Osteoblast (primary cell): ENCODE data around the gene ARMH4. TPM values are rescaled to one million over a fixed set of nuclear protein-coding genes. Genes with fewer than 3 reads are reported as not detected.

ENCODE experiments used
- DNase-seq: peaks from one replicate; pipeline ENCODE4 v3.0.0; 2011; ENCODE audit warnings: low spot score, mixed read lengths; ENCODE audit not compliant: insufficient read length; ENCODE audit errors: missing footprints
- H2AFZ ChIP-seq: 2 replicates; pipeline ENCODE4 v1.6.0; 2011; ENCODE audit warnings: mild to moderate bottlenecking, low read length
- H3K27ac ChIP-seq: 2 replicates; pipeline ENCODE4 v1.5.1; 2011; ENCODE audit warnings: mild to moderate bottlenecking, low read depth, low read length, moderate library complexity
- H3K27me3 ChIP-seq: 2 replicates; pipeline ENCODE4 v1.6.0; 2012; ENCODE audit warnings: mild to moderate bottlenecking, control low read depth, inconsistent platforms, low read length, moderate library complexity; ENCODE audit not compliant: insufficient read depth
- H3K36me3 ChIP-seq: 2 replicates; pipeline ENCODE4 v1.5.1; 2011; ENCODE audit warnings: mild to moderate bottlenecking, low read length, control low read depth, moderate library complexity; ENCODE audit not compliant: insufficient read depth
- H3K4me1 ChIP-seq: 2 replicates; pipeline ENCODE4 v1.5.1; 2011; ENCODE audit warnings: mild to moderate bottlenecking, low read length, control low read depth, moderate library complexity; ENCODE audit not compliant: insufficient read depth
- H3K4me2 ChIP-seq: 2 replicates; pipeline ENCODE4 v1.6.0; 2011; ENCODE audit warnings: mild to moderate bottlenecking, low read length; ENCODE audit not compliant: insufficient read depth
- H3K4me3 ChIP-seq: fragments of 200-600 bp; sonication (generic); 3 replicates; pipeline ENCODE4 v1.5.1; 2012; ENCODE audit warnings: mild to moderate bottlenecking, low read length, inconsistent platforms; ENCODE audit not compliant: insufficient read depth
- H3K79me2 ChIP-seq: 2 replicates; pipeline ENCODE4 v1.6.0; 2012; ENCODE audit warnings: mild to moderate bottlenecking, low read length, control low read depth, inconsistent platforms; ENCODE audit not compliant: insufficient read depth
- H3K9me3 ChIP-seq: 2 replicates; pipeline ENCODE4 v1.5.1; 2011; ENCODE audit warnings: low read depth, low read length, control low read depth
- H4K20me1 ChIP-seq: 2 replicates; pipeline ENCODE4 v1.6.0; 2012; ENCODE audit warnings: mild to moderate bottlenecking, low read length, control low read depth; ENCODE audit not compliant: insufficient read depth
- total RNA-seq: library from RNA; depleted of rRNA; stranded (reverse); fragments of >200 nt; gene quantifications from 2 replicates; pipeline ENCODE4 v1.2.3, GENCODE V29; 2012
- TF ChIP-seq, protein P1 (sequence below): IDR thresholded peaks from 2 replicates; pipeline ENCODE4 v1.5.1; 2011; ENCODE audit warnings: mild to moderate bottlenecking, low read depth, low read length, moderate library complexity; ENCODE audit errors: extremely low read depth

The ARMH4 gene
- total RNA-seq, 1 donor, result 10.9 TPM

DNA sequence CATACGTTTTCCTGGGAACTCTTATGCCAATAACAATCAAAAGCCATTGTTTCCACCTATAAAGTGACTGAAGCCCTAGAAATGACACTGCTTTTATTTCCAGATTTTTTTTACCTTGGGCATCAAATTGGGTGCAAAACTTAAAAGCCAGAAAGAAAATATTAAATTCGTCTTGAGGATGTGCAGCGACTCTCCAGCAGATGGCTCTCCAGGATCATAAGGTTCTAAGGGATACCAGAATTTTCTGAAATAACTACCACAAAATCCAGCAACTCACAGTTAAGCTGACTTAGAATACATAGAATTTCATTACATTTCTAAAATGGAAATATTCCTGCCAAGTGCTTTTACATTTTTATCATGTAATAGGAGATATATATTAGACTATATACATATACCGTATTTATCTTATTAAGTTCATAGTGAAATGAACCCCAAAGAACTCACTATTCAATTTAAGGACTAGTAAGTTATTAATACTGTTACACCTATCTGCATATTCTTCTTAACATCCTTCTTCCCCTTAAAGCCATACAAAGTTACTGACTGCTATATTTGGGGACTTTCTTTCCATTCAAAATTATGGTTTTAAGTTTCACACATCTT lies 44.0 kb downstream of the ARMH4 start:
- peaks cover 4% of the 10 kb centered on the region for H3K4me1 ChIP-seq
- H4K20me1 ChIP-seq, result no peaks in the 10 kb centered on the region
- H3K4me2 ChIP-seq, result no peak overlapping the region
- H3K36me3 ChIP-seq, result no peaks in the 10 kb centered on the region
- H3K27me3 ChIP-seq, result peaks cover 15% of the 10 kb centered on the region
- no peaks in the 10 kb centered on the region for H3K9me3 ChIP-seq
- no peak overlapping the region for H2AFZ ChIP-seq
- TF ChIP-seq, protein P1, sequence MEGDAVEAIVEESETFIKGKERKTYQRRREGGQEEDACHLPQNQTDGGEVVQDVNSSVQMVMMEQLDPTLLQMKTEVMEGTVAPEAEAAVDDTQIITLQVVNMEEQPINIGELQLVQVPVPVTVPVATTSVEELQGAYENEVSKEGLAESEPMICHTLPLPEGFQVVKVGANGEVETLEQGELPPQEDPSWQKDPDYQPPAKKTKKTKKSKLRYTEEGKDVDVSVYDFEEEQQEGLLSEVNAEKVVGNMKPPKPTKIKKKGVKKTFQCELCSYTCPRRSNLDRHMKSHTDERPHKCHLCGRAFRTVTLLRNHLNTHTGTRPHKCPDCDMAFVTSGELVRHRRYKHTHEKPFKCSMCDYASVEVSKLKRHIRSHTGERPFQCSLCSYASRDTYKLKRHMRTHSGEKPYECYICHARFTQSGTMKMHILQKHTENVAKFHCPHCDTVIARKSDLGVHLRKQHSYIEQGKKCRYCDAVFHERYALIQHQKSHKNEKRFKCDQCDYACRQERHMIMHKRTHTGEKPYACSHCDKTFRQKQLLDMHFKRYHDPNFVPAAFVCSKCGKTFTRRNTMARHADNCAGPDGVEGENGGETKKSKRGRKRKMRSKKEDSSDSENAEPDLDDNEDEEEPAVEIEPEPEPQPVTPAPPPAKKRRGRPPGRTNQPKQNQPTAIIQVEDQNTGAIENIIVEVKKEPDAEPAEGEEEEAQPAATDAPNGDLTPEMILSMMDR, result peak; percentile 83
- H3K79me2 ChIP-seq, result no peaks in the 10 kb centered on the region
- H3K27ac ChIP-seq, result no peak overlapping the region
- H3K4me3 ChIP-seq, result no peak overlapping the region
- no peak for DNase-seq

- Histone ChIP-seq H3K4me3 (no peak overlapping the region), H4K20me1 (no peaks in the 10 kb centered on the region), H3K79me2 (no peaks in the 10 kb centered on the region), H3K4me2 (no peak overlapping the region), H3K36me3 (no peaks in the 10 kb centered on the region), H2AFZ (no peak overlapping the region), H3K4me1 (peaks cover 4% of the 10 kb centered on the region), H3K27ac (no peak overlapping the region), H3K9me3 (no peaks in the 10 kb centered on the region), H3K27me3 (peaks cover 15% of the 10 kb centered on the region)
- DNase-seq, result no peak
- TF ChIP-seq, protein P1, result no peak
These were observed 45.0 kb downstream of the ARMH4 start for GRCh38 chr14:58107041-58107440.

DNA sequence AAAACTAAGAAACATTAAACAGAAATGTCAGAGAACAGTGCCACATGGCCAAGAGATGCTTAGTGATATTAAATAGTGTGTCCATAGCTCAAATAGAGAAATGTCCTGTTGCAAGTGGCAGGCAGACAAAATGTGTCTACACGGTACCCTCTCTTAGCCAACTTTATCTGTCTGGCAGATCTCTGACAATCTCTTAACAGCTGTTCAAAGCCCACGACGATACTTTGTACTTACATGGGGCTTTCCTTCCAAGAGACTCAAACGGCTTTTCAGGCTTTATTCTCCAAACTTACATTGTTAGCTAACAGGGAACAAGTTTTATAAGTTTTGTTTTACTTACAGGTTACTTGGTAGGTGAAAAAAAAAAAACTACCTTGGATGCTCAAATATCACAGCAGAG lies 45.6 kb downstream of the ARMH4 start:
- H3K4me1 ChIP-seq, result peaks cover 4% of the 10 kb centered on the region
- H3K36me3 ChIP-seq, result no peaks in the 10 kb centered on the region
- H2AFZ ChIP-seq, result no peak overlapping the region
- H3K79me2 ChIP-seq, result no peaks in the 10 kb centered on the region
- H3K27me3 ChIP-seq, result peaks cover 15% of the 10 kb centered on the region
- H3K27ac ChIP-seq, result no peak overlapping the region
- DNase-seq, result no peak
- H3K4me2 ChIP-seq, result no peak overlapping the region
- TF ChIP-seq, protein P1, result no peak
- no peaks in the 10 kb centered on the region for H3K9me3 ChIP-seq
- no peaks in the 10 kb centered on the region for H4K20me1 ChIP-seq
- H3K4me3 ChIP-seq, result no peak overlapping the region

GRCh38 chr14:58104808-58105207 lies 47.2 kb downstream of the ARMH4 start:
- H3K4me3 ChIP-seq, result no peak overlapping the region
- no peaks in the 10 kb centered on the region for H3K79me2 ChIP-seq
- H3K27me3 ChIP-seq, result peaks cover 15% of the 10 kb centered on the region
- H3K9me3 ChIP-seq, result no peaks in the 10 kb centered on the region
- no peak overlapping the region for H3K27ac ChIP-seq
- TF ChIP-seq, protein P1, result no peak
- H3K36me3 ChIP-seq, result no peaks in the 10 kb centered on the region
- H4K20me1 ChIP-seq, result no peaks in the 10 kb centered on the region
- H2AFZ ChIP-seq, result no peak overlapping the region
- peak; percentile 62 for DNase-seq
- peaks cover 14% of the 10 kb centered on the region for H3K4me1 ChIP-seq
- H3K4me2 ChIP-seq, result peak overlapping the region; percentile 40
